GM19328 (cell line): ENCODE measurements around the gene AGAP1.

Experiments
- ATAC-seq: cut with Tn5 transposase; IDR thresholded peaks from one replicate; pipeline ENCODE4 v1.9.1; 2021; ENCODE audit warnings: mild to moderate bottlenecking, moderate library complexity; ENCODE audit not compliant: unreplicated experiment

AGAP1 gene

GRCh38 chr2:235493775-235494715, at the start of gene AGAP1:
Gene AGAP1, plus strand, starts transcription at chr2:235494043.
- ATAC-seq, result no peak

GRCh38 chr2:235444101-235444597, 49.7 kb upstream of the AGAP1 start:
- ATAC-seq, result no peak

GRCh38 chr2:235445116-235445515, 48.7 kb upstream of the AGAP1 start:
- ATAC-seq, result no peak

- no peak for ATAC-seq
Observed at GRCh38 chr2:235446082-235446481, 47.8 kb upstream of the AGAP1 start.

GRCh38 chr2:235447210-235447609, 46.6 kb upstream of the AGAP1 start:
- ATAC-seq, result no peak

GRCh38 chr2:235449568-235449967, 44.3 kb upstream of the AGAP1 start:
- no peak for ATAC-seq

GRCh38 chr2:235453605-235454151, 40.2 kb upstream of the AGAP1 start:
- ATAC-seq, result no peak

- ATAC-seq, result no peak
Observed at GRCh38 chr2:235458839-235459273, 35.0 kb upstream of the AGAP1 start.

GRCh38 chr2:235460548-235461047, 33.2 kb upstream of the AGAP1 start:
- ATAC-seq, result no peak

GRCh38 chr2:235461763-235462414, 32.0 kb upstream of the AGAP1 start:
- no peak for ATAC-seq

GRCh38 chr2:235462415-235462790, 31.4 kb upstream of the AGAP1 start:
- ATAC-seq, result no peak

GRCh38 chr2:235463893-235464292, 29.9 kb upstream of the AGAP1 start:
- ATAC-seq, result no peak

GRCh38 chr2:235467588-235467987, 26.3 kb upstream of the AGAP1 start:
- no peak for ATAC-seq

- ATAC-seq, result no peak
Observed at GRCh38 chr2:235468978-235469655, 24.7 kb upstream of the AGAP1 start.

GRCh38 chr2:235471186-235471747, 22.6 kb upstream of the AGAP1 start:
- no peak for ATAC-seq

GRCh38 chr2:235472443-235472842, 21.4 kb upstream of the AGAP1 start:
- no peak for ATAC-seq

- ATAC-seq, result no peak
Observed at GRCh38 chr2:235478609-235479008, 15.2 kb upstream of the AGAP1 start.

- ATAC-seq, result no peak
Observed at GRCh38 chr2:235479604-235480003, 14.2 kb upstream of the AGAP1 start.

GRCh38 chr2:235480614-235481013, 13.2 kb upstream of the AGAP1 start:
- ATAC-seq, result no peak

- no peak for ATAC-seq
Observed at GRCh38 chr2:235483313-235483712, 10.5 kb upstream of the AGAP1 start.

GRCh38 chr2:235485362-235485761, 8.5 kb upstream of the AGAP1 start:
- ATAC-seq, result no peak
